Measurements from ENCODE around the gene COL6A6.

DNA sequence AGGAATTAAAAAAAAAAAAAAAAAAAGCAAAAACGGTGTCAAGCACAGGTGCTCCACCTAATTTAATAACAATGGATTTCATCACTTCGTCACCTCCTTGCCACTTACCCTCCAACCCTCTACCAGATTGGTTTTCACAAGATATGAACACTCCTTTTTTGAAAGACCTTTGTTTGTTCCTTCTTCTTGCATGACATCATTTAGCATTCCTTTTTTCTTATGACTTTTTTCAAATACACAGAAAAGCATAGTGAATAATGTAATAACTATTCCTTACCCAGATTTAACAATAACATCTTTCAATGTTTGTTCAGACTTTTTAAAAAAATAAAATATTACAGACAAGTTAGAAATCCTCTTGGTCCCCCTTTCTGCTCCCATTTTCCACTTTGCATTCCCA lies 16.3 kb downstream of the COL6A6 start:
- TF ChIP-seq, protein P1, sequence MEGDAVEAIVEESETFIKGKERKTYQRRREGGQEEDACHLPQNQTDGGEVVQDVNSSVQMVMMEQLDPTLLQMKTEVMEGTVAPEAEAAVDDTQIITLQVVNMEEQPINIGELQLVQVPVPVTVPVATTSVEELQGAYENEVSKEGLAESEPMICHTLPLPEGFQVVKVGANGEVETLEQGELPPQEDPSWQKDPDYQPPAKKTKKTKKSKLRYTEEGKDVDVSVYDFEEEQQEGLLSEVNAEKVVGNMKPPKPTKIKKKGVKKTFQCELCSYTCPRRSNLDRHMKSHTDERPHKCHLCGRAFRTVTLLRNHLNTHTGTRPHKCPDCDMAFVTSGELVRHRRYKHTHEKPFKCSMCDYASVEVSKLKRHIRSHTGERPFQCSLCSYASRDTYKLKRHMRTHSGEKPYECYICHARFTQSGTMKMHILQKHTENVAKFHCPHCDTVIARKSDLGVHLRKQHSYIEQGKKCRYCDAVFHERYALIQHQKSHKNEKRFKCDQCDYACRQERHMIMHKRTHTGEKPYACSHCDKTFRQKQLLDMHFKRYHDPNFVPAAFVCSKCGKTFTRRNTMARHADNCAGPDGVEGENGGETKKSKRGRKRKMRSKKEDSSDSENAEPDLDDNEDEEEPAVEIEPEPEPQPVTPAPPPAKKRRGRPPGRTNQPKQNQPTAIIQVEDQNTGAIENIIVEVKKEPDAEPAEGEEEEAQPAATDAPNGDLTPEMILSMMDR (IDR thresholded peaks at IDR 0.05), result no peak
- TF ChIP-seq POLR2A (IDR thresholded peaks at IDR 0.05), result no peak
